Islet of Langerhans (tissue), 1 donor: ENCODE results near the gene SPRYD4.

Experiments used
- FAIRE-seq: peaks from one replicate; lab custom pipeline; 2011; peaks lifted over from hg19 to GRCh38; lab: Jason Lieb, UNC

SPRYD4 gene

DNA sequence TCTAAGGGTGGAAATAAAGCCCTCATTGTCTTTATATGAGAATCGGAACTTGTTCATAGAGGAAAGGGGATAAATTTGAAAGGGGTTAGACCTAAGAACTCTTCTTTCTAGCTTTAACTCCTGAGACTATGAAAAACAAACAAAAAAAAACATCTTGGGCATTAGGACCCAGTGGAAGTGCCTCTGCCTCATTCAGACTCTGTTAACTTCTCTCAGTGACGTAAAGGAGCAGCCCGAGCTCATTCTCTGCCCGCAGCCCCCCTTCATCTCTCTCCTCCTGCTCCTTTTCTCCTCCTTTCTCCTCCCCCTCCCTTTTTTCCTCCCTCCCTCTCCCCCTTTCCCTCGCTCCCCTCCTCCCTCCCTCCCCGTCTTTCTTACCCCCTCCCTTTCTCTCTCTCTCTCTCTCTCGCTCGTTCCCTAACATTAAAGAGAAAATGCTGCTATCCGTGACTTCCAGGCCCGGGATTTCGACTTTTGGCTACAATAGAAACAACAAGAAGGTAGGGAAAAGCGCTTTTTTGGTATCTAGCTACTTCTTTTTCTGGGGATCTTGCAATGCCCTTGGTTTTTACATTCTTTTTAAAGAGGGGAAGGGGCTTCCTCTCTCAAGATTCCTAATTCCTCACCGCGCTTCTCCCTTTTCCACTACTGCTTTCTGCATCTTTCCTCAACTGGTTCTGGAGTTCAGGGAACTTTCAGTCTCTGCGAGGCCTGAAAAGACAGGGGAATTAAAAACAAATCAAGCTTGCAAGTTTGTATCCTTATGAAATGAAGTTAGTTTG is 53.4 kb downstream of the SPRYD4 start, which contains the start of gene RBMS2:
Gene RBMS2, plus strand, starts transcription at position 231 of the 782 bp plus-strand sequence. Its CDS starts 204 bp downstream, at position 435.
- peak; percentile 76 for FAIRE-seq

DNA sequence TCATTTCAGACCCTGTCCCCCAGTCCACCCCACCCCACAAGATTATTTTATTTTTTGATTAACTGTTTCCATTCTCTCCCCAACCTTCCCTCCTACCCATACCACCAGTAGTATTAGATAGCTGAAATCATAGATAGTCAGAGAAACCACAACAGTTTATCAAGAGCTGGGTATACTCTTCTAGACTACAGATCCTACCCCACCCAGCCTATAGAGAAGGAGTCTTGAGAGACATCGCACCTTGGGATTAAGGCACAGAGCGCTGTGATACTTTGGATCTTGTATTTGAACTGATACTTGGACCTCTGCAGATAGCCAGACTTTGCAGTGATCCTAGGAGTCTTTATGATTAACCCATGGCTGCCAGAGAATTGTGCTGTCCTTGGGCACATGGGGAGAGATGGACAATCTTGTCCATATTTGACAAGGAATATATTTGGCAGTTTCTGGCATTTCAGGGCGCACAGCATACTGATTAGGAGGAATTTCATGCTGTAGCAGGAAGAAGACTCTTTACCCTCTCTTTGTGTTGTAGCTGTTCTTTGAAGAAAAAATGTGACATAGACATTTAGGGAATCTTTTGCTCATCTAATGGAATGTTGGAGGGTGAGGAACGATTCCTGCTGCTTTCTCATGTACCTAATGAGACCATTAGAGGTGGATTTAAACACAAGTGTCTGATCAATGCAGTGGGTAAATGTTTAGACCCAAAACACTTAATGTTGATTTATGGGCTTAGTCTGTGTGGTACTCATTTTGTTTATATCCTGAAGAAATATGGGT is 54.2 kb downstream of the SPRYD4 start:
- FAIRE-seq = no peak

DNA sequence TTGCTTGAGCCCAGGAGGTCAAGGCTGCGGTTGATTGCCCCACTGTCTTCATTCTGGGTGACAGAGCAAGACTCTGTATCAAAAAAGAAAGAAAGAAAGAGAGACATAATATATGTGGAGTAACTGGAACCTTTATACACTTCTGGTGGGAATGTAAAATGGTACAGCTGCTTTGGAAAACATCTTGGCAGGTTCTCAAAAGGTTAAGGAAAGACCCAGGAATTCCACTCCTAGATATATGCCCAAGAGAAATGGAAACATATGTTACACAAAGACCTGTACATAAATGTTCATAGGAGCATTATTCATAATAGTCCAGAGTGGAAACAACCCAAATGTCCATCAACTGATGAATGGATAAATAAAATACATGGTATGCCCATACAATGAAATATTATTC is 60.5 kb downstream of the SPRYD4 start:
- FAIRE-seq = no peak
